Osteocyte (in vitro differentiated cells): ENCODE results near the gene TDP2. TPM values are rescaled to one million over a fixed set of nuclear protein-coding genes. Genes with fewer than 3 reads are reported as not detected.
"Not testable (repeated sequence)": the region's sequence is repeated elsewhere in the genome, so short reads cannot be mapped to it uniquely, and the experiment has no call there.

Experiments
- DNase-seq: peaks from one replicate; pipeline ENCODE4 v3.0.0; 2021; ENCODE audit warnings: mixed read lengths; ENCODE audit not compliant: unreplicated experiment; ENCODE audit errors: extremely low spot score
- H3K27ac Mint-ChIP-seq: one replicate; pipeline ENCODE4 v1.8.0; 2021; ENCODE audit warnings: mild to moderate bottlenecking, mixed read lengths; ENCODE audit not compliant: unreplicated experiment
- H3K27me3 Mint-ChIP-seq: one replicate; pipeline ENCODE4 v1.8.0; 2021; ENCODE audit warnings: mixed read lengths; ENCODE audit not compliant: unreplicated experiment
- H3K36me3 Mint-ChIP-seq: one replicate; pipeline ENCODE4 v1.8.0; 2021; ENCODE audit warnings: mixed read lengths; ENCODE audit not compliant: unreplicated experiment
- H3K4me1 Mint-ChIP-seq: one replicate; pipeline ENCODE4 v1.8.0; 2021; ENCODE audit warnings: mixed read lengths; ENCODE audit not compliant: unreplicated experiment
- H3K4me3 Mint-ChIP-seq: one replicate; pipeline ENCODE4 v1.8.0; 2021; ENCODE audit warnings: mild to moderate bottlenecking, moderate library complexity, mixed read lengths; ENCODE audit not compliant: unreplicated experiment
- H3K9me3 Mint-ChIP-seq: one replicate; pipeline ENCODE4 v1.8.0; 2021; ENCODE audit warnings: mixed read lengths; ENCODE audit not compliant: unreplicated experiment
- CTCF ChIP-seq: fragments of 200-600 bp; sonication (generic); IDR thresholded peaks from 2 replicates; pipeline ENCODE4 v1.5.0; 2021; ENCODE audit warnings: antibody characterized with exemption, mild to moderate bottlenecking, moderate library complexity
- total RNA-seq: library from RNA; stranded (reverse); gene quantifications from 2 replicates; pipeline ENCODE4 v1.2.1, GENCODE V29; 2021

TDP2 gene
- total RNA-seq, 1 donor from 2014 or later = 31.5 TPM

DNA sequence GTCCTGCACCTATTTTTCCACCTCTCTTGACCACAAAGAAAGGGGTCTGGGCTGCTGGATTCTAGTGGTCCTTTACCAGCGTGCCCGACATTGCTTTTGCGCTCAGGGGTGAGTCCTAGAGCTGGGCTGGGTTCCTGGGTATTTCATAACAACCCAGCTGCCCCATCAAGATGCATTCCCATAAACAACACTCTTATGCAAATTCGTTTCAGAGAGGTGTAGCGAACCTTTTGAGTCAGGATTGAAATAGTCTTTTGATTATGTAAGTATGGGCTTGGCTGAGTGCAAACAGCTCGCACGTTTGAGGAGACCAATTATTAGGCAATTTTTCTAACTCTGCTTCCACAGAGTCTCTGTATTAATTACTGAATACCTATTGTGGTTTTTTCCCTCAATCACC, 13.9 kb upstream of the TDP2 start:
- Mint-ChIP-seq H3K36me3 (no peaks in the 10 kb centered on the region), H3K9me3 (no peaks in the 10 kb centered on the region), H3K27me3 (no peaks in the 10 kb centered on the region), H3K27ac (no peak overlapping the region), H3K4me1 (no peaks in the 10 kb centered on the region), H3K4me3 (no peak overlapping the region)
- no peak for TF ChIP-seq CTCF
- no peak for DNase-seq

- not testable (repeated sequence) for H3K36me3 Mint-ChIP-seq, H3K4me3 Mint-ChIP-seq, H3K4me1 Mint-ChIP-seq, DNase-seq, H3K27me3 Mint-ChIP-seq, H3K9me3 Mint-ChIP-seq, H3K27ac Mint-ChIP-seq
Observed at GRCh38 chr6:24678792-24679352, 12.2 kb upstream of the TDP2 start.

DNA sequence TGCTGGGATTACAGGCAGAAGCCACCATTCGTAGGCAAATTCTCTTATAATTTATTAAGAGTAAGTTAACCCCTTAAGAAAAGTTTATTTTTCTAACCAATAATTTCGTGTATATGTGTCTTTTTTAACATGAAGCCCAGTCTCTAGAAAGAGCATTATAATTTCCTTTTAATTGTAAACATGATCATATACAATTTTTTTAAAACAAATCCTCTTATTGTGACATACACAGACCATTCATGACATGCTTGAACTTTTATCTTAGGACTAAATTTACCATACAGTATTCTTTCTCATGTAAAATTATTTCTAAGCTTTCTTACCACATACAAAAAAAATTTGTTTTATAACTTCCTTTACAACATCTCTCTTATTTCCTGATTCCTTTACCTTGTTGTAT, 6.9 kb upstream of the TDP2 start:
- DNase-seq = no peak
- no peak for TF ChIP-seq CTCF
- Mint-ChIP-seq H3K4me3 (no peak overlapping the region), H3K27me3 (no peaks in the 10 kb centered on the region), H3K27ac (no peak overlapping the region), H3K9me3 (peaks cover 13% of the 10 kb centered on the region), H3K4me1 (peaks cover 2% of the 10 kb centered on the region), H3K36me3 (peaks cover 17% of the 10 kb centered on the region)

GRCh38 chr6:24672620-24673182, 6.0 kb upstream of the TDP2 start:
- no peak overlapping the region for H3K4me3 Mint-ChIP-seq
- no peak for TF ChIP-seq CTCF
- H3K27me3 Mint-ChIP-seq = no peaks in the 10 kb centered on the region
- H3K4me1 Mint-ChIP-seq = peaks cover 3% of the 10 kb centered on the region
- H3K9me3 Mint-ChIP-seq = peaks cover 13% of the 10 kb centered on the region
- DNase-seq = no peak
- H3K27ac Mint-ChIP-seq = no peak overlapping the region
- peaks cover 17% of the 10 kb centered on the region for H3K36me3 Mint-ChIP-seq

GRCh38 chr6:24671077-24671476, 4.4 kb upstream of the TDP2 start:
- not testable (repeated sequence) for DNase-seq, H3K27me3 Mint-ChIP-seq, H3K4me3 Mint-ChIP-seq, H3K27ac Mint-ChIP-seq
- H3K36me3 Mint-ChIP-seq = peaks cover 17% of the 10 kb centered on the region
- H3K9me3 Mint-ChIP-seq = peaks cover 13% of the 10 kb centered on the region
- peaks cover 12% of the 10 kb centered on the region for H3K4me1 Mint-ChIP-seq

GRCh38 chr6:24670492-24670891, 3.8 kb upstream of the TDP2 start:
- H3K27me3 Mint-ChIP-seq, DNase-seq, H3K27ac Mint-ChIP-seq, H3K4me3 Mint-ChIP-seq: not testable (repeated sequence)
- Mint-ChIP-seq H3K36me3 (peaks cover 17% of the 10 kb centered on the region), H3K9me3 (peaks cover 13% of the 10 kb centered on the region), H3K4me1 (peaks cover 16% of the 10 kb centered on the region)
